ENCODE data around the gene PIP4K2A. TPM values are rescaled to one million over a fixed set of nuclear protein-coding genes. Genes with fewer than 3 reads are reported as not detected.

PIP4K2A gene
- total RNA-seq, 1 donor from 2014 or later, result 44.1 TPM

- DNase-seq (ENCODE audit: low spot score), result no peak
- Mint-ChIP-seq H3K9me3 (ENCODE audit: low read depth) (peaks cover 11% of the 10 kb centered on the region), H3K4me3 (ENCODE audit: unreplicated experiment) (no peak overlapping the region), H3K4me1 (ENCODE audit: low read depth) (peaks cover 4% of the 10 kb centered on the region), H3K27me3 (ENCODE audit: low read depth) (no peaks in the 10 kb centered on the region), H3K27ac (ENCODE audit: unreplicated experiment) (no peak overlapping the region), H3K36me3 (ENCODE audit: low read depth) (peaks cover 2% of the 10 kb centered on the region)
- TF ChIP-seq CTCF (IDR thresholded peaks at IDR 0.05), result no peak
Measured at GRCh38 chr10:22740180-22740579, 25.8 kb upstream of the PIP4K2A start.

GRCh38 chr10:22737587-22737986 is 23.2 kb upstream of the PIP4K2A start:
- H3K27ac Mint-ChIP-seq (ENCODE audit: unreplicated experiment), result no peak overlapping the region
- no peak for DNase-seq (ENCODE audit: low spot score)
- no peak for TF ChIP-seq CTCF (IDR thresholded peaks at IDR 0.05)

GRCh38 chr10:22736134-22736533 is 21.8 kb upstream of the PIP4K2A start:
- Mint-ChIP-seq H3K27me3 (ENCODE audit: low read depth) (no peaks in the 10 kb centered on the region), H3K9me3 (ENCODE audit: low read depth) (peaks cover 5% of the 10 kb centered on the region)
- no peak for DNase-seq (ENCODE audit: low spot score)

More at GRCh38 chr10:22737587-22737986, 23.2 kb upstream of the PIP4K2A start:
- Mint-ChIP-seq H3K36me3 (ENCODE audit: low read depth) (peaks cover 2% of the 10 kb centered on the region), H3K9me3 (ENCODE audit: low read depth) (peaks cover 5% of the 10 kb centered on the region), H3K4me1 (ENCODE audit: low read depth) (peaks cover 4% of the 10 kb centered on the region), H3K27me3 (ENCODE audit: low read depth) (no peaks in the 10 kb centered on the region), H3K4me3 (ENCODE audit: unreplicated experiment) (no peak overlapping the region)

GRCh38 chr10:22733992-22734391 is 19.6 kb upstream of the PIP4K2A start:
- peaks cover 4% of the 10 kb centered on the region for H3K4me1 Mint-ChIP-seq (ENCODE audit: low read depth)
- H3K27me3 Mint-ChIP-seq (ENCODE audit: low read depth), result no peaks in the 10 kb centered on the region
- no peak for DNase-seq (ENCODE audit: low spot score)
- TF ChIP-seq CTCF (IDR thresholded peaks at IDR 0.05), result no peak
- H3K9me3 Mint-ChIP-seq (ENCODE audit: low read depth), result no peaks in the 10 kb centered on the region
- no peak overlapping the region for H3K27ac Mint-ChIP-seq (ENCODE audit: unreplicated experiment)
- H3K36me3 Mint-ChIP-seq (ENCODE audit: low read depth), result no peaks in the 10 kb centered on the region
- H3K4me3 Mint-ChIP-seq (ENCODE audit: unreplicated experiment), result no peak overlapping the region

More at GRCh38 chr10:22736134-22736533, 21.8 kb upstream of the PIP4K2A start:
- peaks cover 2% of the 10 kb centered on the region for H3K36me3 Mint-ChIP-seq (ENCODE audit: low read depth)
- TF ChIP-seq CTCF (IDR thresholded peaks at IDR 0.05), result no peak
- peaks cover 4% of the 10 kb centered on the region for H3K4me1 Mint-ChIP-seq (ENCODE audit: low read depth)
- no peak overlapping the region for H3K4me3 Mint-ChIP-seq (ENCODE audit: unreplicated experiment)
- no peak overlapping the region for H3K27ac Mint-ChIP-seq (ENCODE audit: unreplicated experiment)

- no peak for TF ChIP-seq CTCF (IDR thresholded peaks at IDR 0.05)
- Mint-ChIP-seq H3K36me3 (ENCODE audit: low read depth) (no peaks in the 10 kb centered on the region), H3K4me3 (ENCODE audit: unreplicated experiment) (no peak overlapping the region), H3K27me3 (ENCODE audit: low read depth) (peaks cover 4% of the 10 kb centered on the region), H3K4me1 (ENCODE audit: low read depth) (no peaks in the 10 kb centered on the region), H3K27ac (ENCODE audit: unreplicated experiment) (no peak overlapping the region), H3K9me3 (ENCODE audit: low read depth) (no peaks in the 10 kb centered on the region)
- DNase-seq (ENCODE audit: low spot score), result no peak
Measured at GRCh38 chr10:22727663-22728062, 13.3 kb upstream of the PIP4K2A start.

Data from chondrocyte (in vitro differentiated cells).